ENCODE results near the gene SMIM29. TPM values are rescaled to one million over a fixed set of nuclear protein-coding genes. Genes with fewer than 3 reads are reported as not detected.

SMIM29 gene
- total RNA-seq, 2 donors from 2014 or later: 7.1 to 41.3 TPM

GRCh38 chr6:34277763-34278112, 28.9 kb upstream of the SMIM29 start:
- Histone ChIP-seq H3K27ac (no peak overlapping the region), H3K4me3 (no peak overlapping the region), H3K9me3 (no peaks in the 10 kb centered on the region), H3K36me3 (no peaks in the 10 kb centered on the region), H3K27me3 (replicated peaks; ENCODE audit: insufficient read depth) (no peaks in the 10 kb centered on the region), H3K4me1 (ENCODE audit: control insufficient read depth in 1 of 2, low read depth in 2 of 2) (no peaks in the 10 kb centered on the region)
- DNase-seq (ENCODE audit: low spot score) (no peak), ATAC-seq (ENCODE audit: insufficient number of reproducible peaks, low FRiP score, low read depth) (no peak)
- TF ChIP-seq CTCF (IDR thresholded peaks at IDR 0.05): no peak

- ATAC-seq (ENCODE audit: insufficient number of reproducible peaks, low FRiP score, low read depth) (no peak), DNase-seq (ENCODE audit: low spot score) (no peak)
- Histone ChIP-seq H3K27ac (no peak overlapping the region), H3K4me1 (ENCODE audit: control insufficient read depth in 1 of 2, low read depth in 2 of 2) (peaks cover 0 to 2% of the 10 kb centered on the region in 2 donors), H3K27me3 (replicated peaks; ENCODE audit: insufficient read depth) (no peaks in the 10 kb centered on the region), H3K9me3 (no peaks in the 10 kb centered on the region), H3K36me3 (no peaks in the 10 kb centered on the region), H3K4me3 (no peak overlapping the region)
- no peak for TF ChIP-seq CTCF (IDR thresholded peaks at IDR 0.05)
These were observed 28.3 kb upstream of the SMIM29 start for GRCh38 chr6:34276881-34277762.

GRCh38 chr6:34276191-34276590, 27.4 kb upstream of the SMIM29 start:
- H3K9me3 ChIP-seq: no peaks in the 10 kb centered on the region
- peaks cover 0 to 2% of the 10 kb centered on the region in 2 donors for H3K4me1 ChIP-seq (ENCODE audit: control insufficient read depth in 1 of 2, low read depth in 2 of 2)
- no peaks in the 10 kb centered on the region for H3K36me3 ChIP-seq
- ATAC-seq (ENCODE audit: insufficient number of reproducible peaks, low FRiP score, low read depth) (no peak), DNase-seq (ENCODE audit: low spot score) (no peak)
- no peak for TF ChIP-seq CTCF (IDR thresholded peaks at IDR 0.05)
- H3K4me3 ChIP-seq: no peak overlapping the region
- no peak overlapping the region for H3K27ac ChIP-seq
- no peaks in the 10 kb centered on the region for H3K27me3 ChIP-seq (replicated peaks; ENCODE audit: insufficient read depth)

GRCh38 chr6:34275128-34275804, 26.5 kb upstream of the SMIM29 start:
- Histone ChIP-seq H3K27me3 (replicated peaks; ENCODE audit: insufficient read depth) (no peaks in the 10 kb centered on the region), H3K4me3 (no peak overlapping the region), H3K27ac (no peak overlapping the region), H3K36me3 (no peaks in the 10 kb centered on the region), H3K4me1 (ENCODE audit: control insufficient read depth in 1 of 2, low read depth in 2 of 2) (peaks cover 0 to 2% of the 10 kb centered on the region in 2 donors), H3K9me3 (no peaks in the 10 kb centered on the region)
- TF ChIP-seq CTCF (IDR thresholded peaks at IDR 0.05): no peak
- ATAC-seq (ENCODE audit: insufficient number of reproducible peaks, low FRiP score, low read depth) (no peak), DNase-seq (ENCODE audit: low spot score) (no peak)

GRCh38 chr6:34274129-34274528, 25.3 kb upstream of the SMIM29 start:
- Histone ChIP-seq H3K4me1 (ENCODE audit: control insufficient read depth in 1 of 2, low read depth in 2 of 2) (peaks cover 0 to 2% of the 10 kb centered on the region in 2 donors), H3K9me3 (no peaks in the 10 kb centered on the region), H3K27ac (no peak overlapping the region), H3K36me3 (no peaks in the 10 kb centered on the region), H3K27me3 (replicated peaks; ENCODE audit: insufficient read depth) (no peaks in the 10 kb centered on the region), H3K4me3 (no peak overlapping the region)
- DNase-seq (ENCODE audit: low spot score): no peak
- no peak for TF ChIP-seq CTCF (IDR thresholded peaks at IDR 0.05)
- no peak for ATAC-seq (ENCODE audit: insufficient number of reproducible peaks, low FRiP score, low read depth)
